HG03066 (cell line): ENCODE data around the gene ERP27.

Experiments used
- ATAC-seq: cut with Tn5 transposase; IDR thresholded peaks from one replicate; pipeline ENCODE4 v1.9.1; 2021; ENCODE audit warnings: low read depth; ENCODE audit not compliant: unreplicated experiment

ERP27 gene

DNA sequence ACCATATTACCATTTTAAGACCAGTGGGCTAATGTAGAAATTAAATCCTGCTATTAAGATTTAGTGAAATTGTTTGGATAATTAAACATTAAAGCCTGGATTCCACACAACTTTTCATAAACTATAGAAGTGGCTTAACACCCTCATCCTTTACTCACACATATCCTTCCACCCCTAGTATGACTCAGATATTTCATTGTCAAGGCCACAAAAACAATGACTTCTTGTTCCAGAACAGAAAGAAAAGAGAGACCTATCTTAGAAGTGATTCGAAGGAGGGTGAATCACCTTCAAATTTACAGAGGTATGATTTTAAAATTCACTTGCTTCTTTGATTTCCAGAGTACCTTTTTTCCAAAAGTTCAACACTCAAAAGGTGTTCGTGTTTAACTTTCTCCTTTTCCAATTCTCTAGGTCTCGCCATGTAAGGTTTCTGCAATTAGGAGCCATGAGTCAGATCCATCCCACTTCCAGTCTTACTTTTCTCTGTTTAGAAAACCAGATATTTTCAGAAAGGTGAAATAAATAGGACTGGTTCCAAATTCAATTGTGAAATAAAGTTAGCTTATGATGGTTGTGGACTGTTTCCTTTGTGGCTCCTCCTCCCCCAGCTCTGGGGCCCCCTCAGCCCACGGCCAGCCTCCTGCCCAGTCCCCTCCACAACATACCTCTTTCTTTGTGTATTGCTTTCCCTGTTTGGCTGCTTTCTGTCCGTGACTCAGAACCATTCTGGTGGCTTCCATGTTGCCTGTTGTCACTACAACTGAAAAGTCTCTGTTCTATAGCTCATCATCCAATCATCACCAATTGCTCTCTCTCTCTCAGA is 28.0 kb downstream of the ERP27 start:
- ATAC-seq: no peak

DNA sequence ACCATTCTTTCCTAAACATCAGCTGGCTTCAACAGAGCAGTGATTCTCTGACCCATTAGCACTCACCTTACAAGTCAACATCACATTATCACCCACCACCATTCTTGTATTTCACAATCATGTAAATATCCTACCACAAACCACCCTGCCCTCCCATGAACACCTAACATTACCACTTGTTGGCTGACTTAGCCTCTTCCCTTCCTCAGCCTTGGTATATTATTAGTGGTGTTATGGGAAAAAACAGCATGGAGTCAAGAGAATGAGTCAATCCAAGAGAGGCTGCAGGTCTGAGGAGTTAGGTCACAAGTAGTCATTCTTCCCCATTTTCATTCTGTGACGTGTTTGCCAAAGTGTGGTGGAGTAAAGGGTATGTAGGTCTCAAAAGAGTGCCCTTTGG is 30.4 kb downstream of the ERP27 start:
- ATAC-seq: no peak

DNA sequence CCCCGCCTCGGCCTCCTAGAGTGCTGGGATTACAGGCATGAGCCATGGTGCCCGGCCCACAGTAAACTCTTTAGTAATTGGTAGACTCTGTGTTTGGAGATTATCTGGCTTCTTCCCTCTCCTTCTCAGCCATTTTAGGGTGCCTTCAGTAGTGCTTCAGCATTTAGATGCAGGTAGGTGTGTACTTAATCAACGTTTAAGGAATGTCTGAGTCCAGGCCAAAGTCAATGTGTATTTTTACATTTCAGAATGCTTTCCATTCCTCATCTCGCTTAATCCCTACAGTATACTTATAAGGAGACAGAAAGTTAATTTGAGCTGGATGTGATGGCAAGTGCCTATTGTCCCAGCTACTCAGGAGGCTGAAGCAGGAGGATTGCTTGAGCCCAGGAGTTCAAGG is 32.2 kb downstream of the ERP27 start:
- no peak for ATAC-seq

GRCh38 chr12:14905269-14906004 is 32.9 kb downstream of the ERP27 start:
- ATAC-seq: no peak

- no peak for ATAC-seq
Observed at GRCh38 chr12:14904854-14905253, 33.5 kb downstream of the ERP27 start.

DNA sequence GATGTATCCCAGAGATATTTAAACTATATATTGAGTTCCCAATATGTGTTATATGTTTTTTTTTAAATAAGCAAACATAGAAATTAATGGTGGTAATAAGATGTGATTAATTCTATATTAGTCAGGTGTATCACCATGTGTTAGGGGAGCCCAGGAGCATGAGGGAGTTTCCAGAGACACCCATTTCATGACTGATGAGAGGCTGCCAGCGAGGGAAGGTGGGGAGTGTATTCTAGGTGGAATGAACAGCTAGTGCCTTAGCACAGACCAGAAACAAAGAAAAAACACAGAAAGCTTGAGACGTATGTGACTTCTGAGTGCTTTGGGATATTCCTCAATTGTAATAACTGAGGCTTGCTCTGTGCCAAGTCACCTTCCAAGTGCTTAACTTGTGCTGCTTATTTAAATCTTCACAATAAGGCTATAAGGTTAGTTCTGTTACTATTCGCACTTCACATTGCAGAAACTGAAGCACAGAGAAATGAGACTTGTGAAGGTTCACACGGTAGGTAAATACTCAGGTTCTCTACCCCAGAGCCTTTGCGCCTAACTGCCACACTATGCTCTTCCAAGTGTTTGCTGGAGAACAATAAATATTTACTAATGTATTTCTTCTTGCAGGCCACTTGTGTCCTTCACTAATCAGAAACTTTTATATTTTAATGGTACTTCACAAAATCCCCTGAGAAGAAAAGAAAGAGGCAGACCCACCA is 34.8 kb downstream of the ERP27 start:
- no peak for ATAC-seq

DNA sequence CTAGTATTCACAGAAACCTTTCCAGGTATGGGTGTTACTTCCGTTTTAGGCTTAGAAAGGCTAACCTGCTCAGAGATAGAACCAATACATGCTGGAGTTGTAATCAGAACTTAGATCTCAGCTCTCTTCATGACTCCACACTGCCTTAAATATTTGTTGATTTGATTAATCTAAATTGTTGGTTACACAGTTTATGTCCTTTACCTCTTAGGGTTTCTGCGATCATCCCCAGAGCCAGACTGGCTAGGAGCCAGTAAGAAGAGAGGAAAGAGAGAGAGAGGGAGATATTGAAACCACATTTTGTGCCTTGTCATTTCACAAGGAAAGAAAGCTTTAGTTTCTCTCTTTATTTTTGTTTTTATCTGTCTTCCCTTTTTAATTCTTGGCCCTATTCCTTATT is 35.9 kb downstream of the ERP27 start:
- no peak for ATAC-seq

GRCh38 chr12:14901228-14901562 is 37.1 kb downstream of the ERP27 start:
- no peak for ATAC-seq

DNA sequence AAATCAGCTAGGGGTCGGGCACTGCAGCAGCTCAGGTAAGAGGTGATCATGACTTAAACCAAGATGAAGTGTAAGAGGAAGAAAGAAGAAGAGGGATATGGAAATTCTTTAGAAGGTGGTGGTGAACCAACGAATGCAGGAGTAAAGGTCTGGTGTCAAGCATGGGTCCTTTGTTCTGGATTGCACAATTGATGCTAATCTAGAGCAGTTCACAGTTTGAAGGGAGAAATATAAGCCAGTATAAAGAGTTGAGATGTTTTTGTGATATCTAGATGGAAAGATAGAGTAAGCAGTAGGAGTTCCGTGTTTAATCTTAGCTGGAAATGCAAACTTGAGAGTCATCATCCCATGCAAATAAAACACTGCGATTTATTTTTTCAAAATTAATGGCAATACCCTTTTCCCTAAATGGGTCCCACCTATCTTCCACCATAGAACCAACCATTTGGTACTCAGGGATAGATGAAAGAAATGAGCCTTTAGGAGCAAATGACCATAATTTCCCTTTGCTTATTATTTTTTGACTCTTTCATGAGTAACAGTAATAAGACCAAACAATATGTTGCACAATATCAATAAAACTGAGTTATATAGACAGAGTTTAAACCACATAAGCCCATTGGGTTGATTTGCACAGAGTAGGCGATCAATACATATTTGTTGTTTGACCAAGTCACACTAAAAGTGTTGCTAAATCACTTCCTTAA is 37.7 kb downstream of the ERP27 start:
- no peak for ATAC-seq

DNA sequence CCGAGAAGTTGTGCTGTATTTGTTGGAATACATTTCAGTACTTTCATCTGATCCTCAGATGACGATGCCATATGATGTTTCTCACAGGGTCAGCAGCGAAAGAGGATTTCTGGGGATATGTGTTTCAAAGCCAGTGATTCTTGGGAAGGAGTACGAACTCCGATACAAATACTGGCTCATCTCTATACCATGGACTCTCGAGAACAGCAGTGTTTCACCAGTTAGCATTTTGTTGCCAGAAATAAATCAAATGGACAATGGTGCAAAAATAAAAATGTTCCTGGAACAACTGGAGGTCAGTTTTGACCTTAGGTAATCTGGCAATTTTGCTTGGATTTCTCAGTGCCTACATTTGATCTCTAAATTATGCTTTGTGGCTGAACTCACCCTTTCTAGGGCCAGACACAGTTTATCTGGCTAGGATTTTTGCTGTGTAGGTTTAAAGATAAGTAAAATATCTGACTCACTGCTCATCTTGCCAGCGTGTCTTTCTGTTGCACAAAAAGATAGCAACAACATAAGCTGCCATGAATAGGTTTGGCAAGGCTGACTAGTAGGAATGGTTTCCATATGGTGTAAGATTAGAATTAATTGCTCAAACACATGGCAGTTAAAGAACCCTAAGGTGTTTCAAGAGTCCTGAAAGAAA is 41.7 kb downstream of the ERP27 start:
- ATAC-seq: no peak

GRCh38 chr12:14893506-14894250 is 44.7 kb downstream of the ERP27 start:
- ATAC-seq: no peak

DNA sequence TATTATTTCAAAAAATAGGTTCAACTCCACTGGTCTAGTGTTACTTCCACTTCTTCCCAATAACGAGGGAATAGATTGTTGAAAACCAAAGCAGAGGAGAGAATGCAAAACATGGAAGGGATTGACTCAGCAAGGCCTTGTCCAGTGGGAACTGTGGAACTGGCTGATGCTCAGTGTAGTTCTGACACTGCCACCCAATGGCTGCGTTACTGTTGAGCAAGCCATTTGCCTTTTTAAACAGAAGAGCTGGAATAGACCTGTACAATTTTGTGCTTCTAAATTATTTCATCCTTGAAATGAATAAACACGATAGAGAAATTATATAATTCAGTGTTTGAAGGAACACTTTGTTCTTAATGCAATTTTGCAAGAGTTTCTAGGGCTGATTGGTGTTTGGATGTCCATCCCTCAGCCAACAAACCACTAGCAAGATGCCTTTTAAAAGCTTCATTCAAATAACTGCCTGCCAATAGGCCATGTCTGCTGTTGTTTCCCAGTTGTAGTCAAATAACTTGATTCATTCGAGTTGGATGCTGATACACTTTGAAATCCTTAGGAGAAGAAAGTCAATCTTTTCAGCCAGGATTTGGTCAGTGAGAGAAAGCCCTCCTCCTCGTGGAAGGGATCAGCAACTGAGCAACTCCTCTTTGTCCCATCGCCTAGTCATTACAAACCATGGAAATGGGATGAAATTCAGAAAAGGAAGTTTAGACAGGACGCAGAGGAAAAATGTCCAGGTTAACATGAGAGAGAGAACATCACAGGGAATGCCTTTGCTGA is 45.4 kb downstream of the ERP27 start:
- ATAC-seq: no peak

GRCh38 chr12:14890701-14891100 is 47.6 kb downstream of the ERP27 start:
- ATAC-seq: no peak

GRCh38 chr12:14886271-14886670 is 52.1 kb downstream of the ERP27 start:
- ATAC-seq: no peak

GRCh38 chr12:14885718-14886221 is 52.6 kb downstream of the ERP27 start, which contains the start of gene MGP:
Gene MGP (minus strand): TSS chr12:14885854. CDS start chr12:14885791, 63 bp downstream.
- no peak for ATAC-seq

DNA sequence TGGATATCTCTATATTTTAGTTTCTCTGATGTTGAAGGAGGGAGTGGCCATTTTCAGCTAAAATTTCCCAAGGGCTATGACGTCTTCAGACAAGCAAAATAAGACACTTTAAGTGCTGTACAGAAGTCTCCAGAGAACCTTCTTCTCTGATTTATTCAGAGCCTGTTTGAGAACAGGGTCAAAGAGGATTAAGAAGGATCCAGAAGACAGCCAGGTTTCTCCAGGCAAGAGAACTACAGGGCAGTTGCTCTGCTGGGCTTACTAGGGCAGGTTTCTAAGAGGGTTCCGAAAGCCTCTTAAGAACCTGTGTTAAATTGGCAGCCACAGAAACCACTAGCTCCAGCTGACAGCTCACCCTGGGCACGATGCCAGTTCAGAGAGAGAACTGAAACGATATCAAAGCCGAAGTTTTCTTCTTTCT is 53.9 kb downstream of the ERP27 start:
- peak; percentile 97 for ATAC-seq

GRCh38 chr12:14883686-14884085 is 54.7 kb downstream of the ERP27 start:
- no peak for ATAC-seq

DNA sequence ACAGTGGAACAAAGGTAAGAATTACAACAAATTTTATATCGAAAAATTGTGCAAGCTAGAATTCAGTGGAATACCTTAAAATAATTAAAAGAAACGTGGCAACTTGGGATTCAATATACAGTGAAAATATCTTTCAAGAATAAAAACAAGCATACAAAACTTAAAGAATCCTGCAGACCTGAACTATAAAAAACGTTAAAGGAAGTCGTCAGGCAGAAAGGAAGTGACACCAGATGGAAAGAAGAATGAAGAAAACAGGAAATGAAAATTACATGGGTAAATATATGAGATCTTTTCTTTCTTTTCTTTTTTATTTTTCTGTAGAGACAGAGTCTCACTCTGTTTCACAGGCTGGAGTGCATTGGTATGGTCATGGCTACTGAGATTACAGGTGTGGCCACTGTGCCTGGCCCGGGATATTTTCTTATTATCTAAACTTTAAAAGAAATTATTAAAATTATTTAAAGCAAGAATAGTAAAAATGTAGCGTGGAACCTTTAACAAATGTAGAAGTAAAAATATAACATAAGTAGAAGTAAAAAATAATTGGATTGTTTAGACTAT is 57.4 kb downstream of the ERP27 start:
- no peak for ATAC-seq
